T-helper 1 cell treated with Interleukin-12 subunit alpha and Interleukin-12 subunit beta and Interleukin-4 antibody, amounts not matched to agents 30 μg/mL and 1 μg/mL, for 36 hours (primary cell): ENCODE measurements around the gene TPX2.
"Not testable (repeated sequence)": the region's sequence is repeated elsewhere in the genome, so short reads cannot be mapped to it uniquely, and the experiment has no call there.

ENCODE experiments used
- H3K27ac Mint-ChIP-seq: one replicate; pipeline ENCODE4 v1.8.0; 2021; ENCODE audit warnings: mild to moderate bottlenecking, mixed read lengths
- H3K27me3 Mint-ChIP-seq: one replicate; pipeline ENCODE4 v1.8.0; 2021; ENCODE audit warnings: low read depth, mixed read lengths
- H3K36me3 Mint-ChIP-seq: one replicate; pipeline ENCODE4 v1.8.0; 2021; ENCODE audit warnings: low read depth, mixed read lengths
- H3K4me1 Mint-ChIP-seq: one replicate; pipeline ENCODE4 v1.8.0; 2021; ENCODE audit warnings: low read depth, mixed read lengths
- H3K4me3 Mint-ChIP-seq: one replicate; pipeline ENCODE4 v1.8.0; 2021; ENCODE audit warnings: mild to moderate bottlenecking, moderate library complexity, mixed read lengths
- H3K9me3 Mint-ChIP-seq: one replicate; pipeline ENCODE4 v1.8.0; 2021; ENCODE audit warnings: mixed read lengths

TPX2 gene

GRCh38 chr20:31797364-31797763, 58.3 kb downstream of the TPX2 start:
- H3K27ac Mint-ChIP-seq: no peak overlapping the region
- H3K36me3 Mint-ChIP-seq: peaks cover 57% of the 10 kb centered on the region
- H3K4me1 Mint-ChIP-seq: no peaks in the 10 kb centered on the region
- H3K4me3 Mint-ChIP-seq: no peak overlapping the region
- no peaks in the 10 kb centered on the region for H3K27me3 Mint-ChIP-seq
- H3K9me3 Mint-ChIP-seq: no peaks in the 10 kb centered on the region

- H3K36me3 Mint-ChIP-seq: peaks cover 54% of the 10 kb centered on the region
- H3K9me3 Mint-ChIP-seq: no peaks in the 10 kb centered on the region
- H3K27me3 Mint-ChIP-seq: no peaks in the 10 kb centered on the region
- no peak overlapping the region for H3K27ac Mint-ChIP-seq
- H3K4me1 Mint-ChIP-seq: peaks cover 11% of the 10 kb centered on the region
- H3K4me3 Mint-ChIP-seq: no peak overlapping the region
These were observed 62.4 kb downstream of the TPX2 start for GRCh38 chr20:31801508-31801907.

- Mint-ChIP-seq H3K4me1 (peaks cover 11% of the 10 kb centered on the region), H3K27ac (no peak overlapping the region), H3K4me3 (no peak overlapping the region), H3K36me3 (peaks cover 44% of the 10 kb centered on the region), H3K27me3 (no peaks in the 10 kb centered on the region), H3K9me3 (no peaks in the 10 kb centered on the region)
These were observed 64.6 kb downstream of the TPX2 start for GRCh38 chr20:31803552-31804291.

GRCh38 chr20:31806564-31807355, 67.7 kb downstream of the TPX2 start:
- Mint-ChIP-seq H3K27ac (peak overlapping the region; percentile 8), H3K9me3 (no peaks in the 10 kb centered on the region), H3K36me3 (peaks cover 28% of the 10 kb centered on the region), H3K27me3 (no peaks in the 10 kb centered on the region), H3K4me3 (no peak overlapping the region), H3K4me1 (peaks cover 11% of the 10 kb centered on the region)

GRCh38 chr20:31808481-31808880, 69.4 kb downstream of the TPX2 start:
- Mint-ChIP-seq H3K36me3 (peaks cover 17% of the 10 kb centered on the region), H3K27ac (no peak overlapping the region), H3K4me3 (no peak overlapping the region)

GRCh38 chr20:31809661-31810060, 70.6 kb downstream of the TPX2 start:
- Mint-ChIP-seq H3K4me3 (no peak overlapping the region), H3K27ac (no peak overlapping the region), H3K9me3 (no peaks in the 10 kb centered on the region), H3K4me1 (peaks cover 3% of the 10 kb centered on the region), H3K27me3 (no peaks in the 10 kb centered on the region), H3K36me3 (peaks cover 13% of the 10 kb centered on the region)

More at GRCh38 chr20:31808481-31808880, 69.4 kb downstream of the TPX2 start:
- H3K4me1 Mint-ChIP-seq: peaks cover 8% of the 10 kb centered on the region
- no peaks in the 10 kb centered on the region for H3K27me3 Mint-ChIP-seq
- H3K9me3 Mint-ChIP-seq: no peaks in the 10 kb centered on the region

- no peaks in the 10 kb centered on the region for H3K27me3 Mint-ChIP-seq
- no peaks in the 10 kb centered on the region for H3K4me1 Mint-ChIP-seq
- H3K9me3 Mint-ChIP-seq: no peaks in the 10 kb centered on the region
- H3K27ac Mint-ChIP-seq: no peak overlapping the region
- H3K4me3 Mint-ChIP-seq: no peak overlapping the region
- H3K36me3 Mint-ChIP-seq: peaks cover 7% of the 10 kb centered on the region
These were observed 72.1 kb downstream of the TPX2 start for GRCh38 chr20:31811198-31811597.

GRCh38 chr20:31811796-31812728, 73.0 kb downstream of the TPX2 start:
- Mint-ChIP-seq H3K4me3 (no peak overlapping the region), H3K27me3 (no peaks in the 10 kb centered on the region), H3K27ac (no peak overlapping the region), H3K36me3 (peaks cover 3% of the 10 kb centered on the region), H3K9me3 (no peaks in the 10 kb centered on the region), H3K4me1 (no peaks in the 10 kb centered on the region)

- H3K9me3 Mint-ChIP-seq: no peaks in the 10 kb centered on the region
- H3K4me3 Mint-ChIP-seq: no peak overlapping the region
These were observed 74.5 kb downstream of the TPX2 start for GRCh38 chr20:31813611-31814010.

GRCh38 chr20:31814142-31814541, 75.1 kb downstream of the TPX2 start:
- not testable (repeated sequence) for H3K27me3 Mint-ChIP-seq, H3K4me1 Mint-ChIP-seq, H3K4me3 Mint-ChIP-seq, H3K9me3 Mint-ChIP-seq, H3K27ac Mint-ChIP-seq, H3K36me3 Mint-ChIP-seq

More at GRCh38 chr20:31813611-31814010, 74.5 kb downstream of the TPX2 start:
- H3K36me3 Mint-ChIP-seq: no peaks in the 10 kb centered on the region
- no peaks in the 10 kb centered on the region for H3K27me3 Mint-ChIP-seq
- H3K4me1 Mint-ChIP-seq: no peaks in the 10 kb centered on the region
- no peak overlapping the region for H3K27ac Mint-ChIP-seq

GRCh38 chr20:31815408-31816188, 76.5 kb downstream of the TPX2 start:
- Mint-ChIP-seq H3K27ac (no peak overlapping the region), H3K27me3 (no peaks in the 10 kb centered on the region), H3K9me3 (no peaks in the 10 kb centered on the region), H3K4me1 (no peaks in the 10 kb centered on the region), H3K36me3 (no peaks in the 10 kb centered on the region), H3K4me3 (no peak overlapping the region)

- H3K4me3 Mint-ChIP-seq: no peak overlapping the region
- no peak overlapping the region for H3K27ac Mint-ChIP-seq
- H3K27me3 Mint-ChIP-seq: no peaks in the 10 kb centered on the region
- no peaks in the 10 kb centered on the region for H3K4me1 Mint-ChIP-seq
- no peaks in the 10 kb centered on the region for H3K36me3 Mint-ChIP-seq
- H3K9me3 Mint-ChIP-seq: no peaks in the 10 kb centered on the region
These were observed 77.1 kb downstream of the TPX2 start for GRCh38 chr20:31816221-31816620.

GRCh38 chr20:31817461-31817860, 78.4 kb downstream of the TPX2 start:
- Mint-ChIP-seq H3K4me1 (no peaks in the 10 kb centered on the region), H3K36me3 (no peaks in the 10 kb centered on the region)

More at GRCh38 chr20:31817461-31817860, 78.4 kb downstream of the TPX2 start:
- no peak overlapping the region for H3K27ac Mint-ChIP-seq
- H3K4me3 Mint-ChIP-seq: no peak overlapping the region
- H3K27me3 Mint-ChIP-seq: no peaks in the 10 kb centered on the region
- H3K9me3 Mint-ChIP-seq: no peaks in the 10 kb centered on the region
